ENCODE data around the gene TBC1D10B.
A peak's percentile ranks its signal among the peaks of the same experiment; 100 is the strongest.
"Not testable (repeated sequence)": the region's sequence is repeated elsewhere in the genome, so short reads cannot be mapped to it uniquely, and the experiment has no call there.

Gene TBC1D10B

GRCh38 chr16:30397056-30397455, 26.8 kb upstream of the TBC1D10B start:
- no peak for DNase-seq

DNA sequence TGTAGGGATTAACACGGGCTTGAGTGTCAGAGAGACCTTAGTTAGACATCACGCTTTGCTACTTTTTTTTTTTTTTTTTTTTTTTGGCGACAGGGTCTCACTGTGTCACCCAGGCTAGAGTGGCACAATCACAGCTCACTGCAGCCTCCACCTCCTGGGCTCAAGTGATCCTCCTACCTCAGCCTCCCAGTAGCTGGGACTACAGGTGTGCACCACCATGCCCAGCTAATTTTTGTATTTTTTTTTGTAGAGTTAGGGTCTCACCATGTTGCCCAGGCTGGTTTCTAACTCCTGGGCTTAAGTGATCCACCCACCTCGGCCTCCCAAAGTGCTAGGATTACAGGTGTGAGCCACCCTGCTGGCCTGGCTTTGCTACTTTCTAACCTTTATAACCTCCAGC, 26.3 kb upstream of the TBC1D10B start:
- DNase-seq = not testable (repeated sequence)

DNA sequence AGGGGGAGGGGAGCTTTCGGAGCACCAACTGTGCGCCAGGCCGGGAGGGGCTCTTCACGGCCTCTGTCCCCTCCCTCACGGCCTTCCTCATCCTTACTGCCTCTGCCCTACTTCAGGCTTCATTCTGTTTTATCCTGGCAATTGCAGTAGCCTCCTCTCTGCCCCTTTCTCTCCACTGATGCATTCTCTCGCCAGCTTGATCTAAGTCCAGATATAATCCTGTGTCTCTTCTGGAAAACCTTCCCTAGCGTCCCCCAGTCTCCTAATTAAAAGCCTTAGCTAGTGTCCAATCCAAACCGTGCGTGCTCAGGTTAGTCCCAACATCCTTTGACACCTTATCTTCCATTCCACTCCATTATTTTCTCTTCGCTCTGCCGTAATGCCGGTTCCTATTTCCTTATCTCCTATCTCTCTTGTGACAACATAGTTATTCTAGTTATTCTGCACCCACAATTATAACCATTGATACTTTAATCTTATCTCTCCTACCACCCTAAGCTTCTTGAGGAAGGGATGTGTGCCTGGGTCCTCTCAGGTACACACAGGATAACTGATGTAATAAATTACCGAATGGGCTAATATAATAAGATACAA, 25.8 kb upstream of the TBC1D10B start:
- no peak for DNase-seq

DNA sequence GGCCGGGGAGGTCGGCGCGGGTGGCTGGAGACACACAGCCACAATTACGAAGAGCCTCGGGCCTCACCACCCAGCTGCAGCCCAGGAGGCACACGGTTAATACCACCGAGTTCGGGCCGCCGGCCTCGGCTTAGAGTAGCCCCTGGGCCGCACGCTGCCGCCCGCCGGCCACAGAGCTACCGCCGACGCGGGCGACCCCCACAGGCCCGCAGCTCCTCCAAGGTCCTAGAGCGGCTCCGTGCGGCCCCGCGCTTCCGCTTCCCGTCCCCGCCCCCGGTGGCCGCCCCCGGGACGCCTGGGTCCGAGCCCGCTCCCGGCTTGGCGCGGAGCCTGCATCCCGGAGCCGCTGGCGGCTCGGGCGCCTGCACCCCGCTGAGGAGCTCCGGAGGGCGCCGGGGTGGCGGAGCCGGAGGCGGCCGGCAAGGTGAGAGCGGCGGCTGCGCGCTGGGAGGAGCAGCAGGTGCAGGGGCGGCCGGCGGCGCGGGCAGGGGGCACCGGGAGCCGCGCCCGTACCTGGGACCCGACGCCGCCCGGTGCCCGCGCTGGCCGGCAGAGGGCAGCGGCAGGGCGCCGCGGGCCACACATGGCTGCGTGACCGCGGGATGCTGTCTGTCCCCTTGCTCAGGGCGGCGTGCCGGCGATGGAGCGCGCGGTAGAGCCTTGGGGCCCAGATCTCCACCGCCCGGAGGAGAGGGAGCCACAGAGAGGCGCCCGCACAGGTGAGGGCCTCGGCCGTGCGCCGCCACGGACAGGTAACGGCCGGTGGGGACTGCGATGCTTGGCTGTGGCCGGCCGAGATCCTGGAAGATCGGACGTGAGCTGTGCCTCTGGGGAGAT, 25.1 kb upstream of the TBC1D10B start, which contains the start of gene ZNF48:
Gene ZNF48, plus strand, starts transcription at position 266 of the 837 bp plus-strand sequence. Its CDS starts 375 bp downstream, at position 641.
- DNase-seq = no peak

DNA sequence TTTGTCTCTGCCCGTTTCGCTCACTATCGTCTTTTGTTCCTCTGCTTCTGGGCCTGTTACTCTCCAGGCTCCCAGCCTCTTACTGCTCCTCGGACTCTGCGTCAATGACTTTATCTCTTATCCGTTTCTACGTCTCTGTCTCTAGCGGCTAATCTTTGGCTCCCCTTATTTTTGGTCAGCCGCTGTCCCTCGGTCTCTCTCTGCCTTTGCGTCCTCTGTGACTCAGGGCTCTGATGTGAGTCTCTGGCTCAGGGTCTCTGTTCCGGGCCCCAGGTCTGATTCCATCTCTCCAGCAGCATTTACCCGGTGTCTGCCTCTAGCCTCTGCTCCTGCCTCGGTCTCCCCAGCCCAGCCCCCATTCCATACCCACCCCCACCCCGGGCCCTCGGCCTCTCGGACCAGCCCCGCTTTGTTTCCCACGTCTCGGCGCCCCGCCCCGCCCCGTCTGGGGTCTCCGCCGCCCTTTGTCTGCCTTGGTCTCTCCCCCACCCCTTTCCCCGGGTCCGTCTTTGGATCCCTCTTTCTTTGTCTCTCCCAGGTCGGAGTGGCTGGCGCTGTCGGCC, 24.4 kb upstream of the TBC1D10B start:
- no peak for DNase-seq

- DNase-seq = no peak
Measured at GRCh38 chr16:30383521-30383920, 13.2 kb upstream of the TBC1D10B start.

DNA sequence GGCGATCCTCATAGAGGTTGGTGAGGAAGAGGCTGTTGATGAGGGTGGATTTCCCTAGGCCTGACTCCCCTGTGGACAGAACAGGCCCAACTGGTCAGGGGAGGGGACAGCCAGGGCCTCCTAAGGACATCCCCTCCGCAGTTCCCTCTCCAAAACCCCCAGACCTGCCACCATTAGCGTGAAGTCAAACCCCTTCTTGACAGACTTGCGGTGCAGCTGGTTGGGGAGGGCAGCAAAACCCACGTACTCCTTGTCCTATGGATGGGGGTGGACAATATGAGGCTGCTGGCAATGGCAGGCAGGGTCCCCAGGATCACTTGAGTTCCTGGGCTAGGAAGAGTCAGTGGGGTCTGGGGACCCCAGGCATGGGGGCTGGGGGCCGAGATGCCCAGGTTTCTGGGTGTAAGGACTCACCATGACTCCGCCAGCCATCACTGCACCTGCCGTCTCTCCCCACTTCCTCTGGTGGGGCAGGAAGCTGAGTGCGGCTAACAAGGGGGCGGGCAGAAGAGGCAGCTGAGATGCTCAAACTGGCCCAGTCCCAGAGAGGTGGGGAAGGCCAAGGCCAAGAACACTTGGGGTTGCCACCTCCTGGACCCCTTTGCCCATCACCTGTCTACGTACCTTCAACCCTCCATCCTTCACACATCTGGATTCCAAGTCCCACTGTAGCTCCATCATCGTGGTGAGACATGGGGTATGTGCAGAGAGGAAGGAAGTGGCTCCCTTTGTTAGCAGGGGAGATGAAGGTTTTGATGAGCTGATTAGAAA, 12.0 kb upstream of the TBC1D10B start, which contains the start of gene SEPTIN1:
Gene SEPTIN1, minus strand, starts transcription at position 451 of the 771 bp plus-strand sequence. Its CDS starts 19 bp downstream, at position 432.
- no peak for DNase-seq

- DNase-seq = no peak
Measured at GRCh38 chr16:30381291-30382041, 11.2 kb upstream of the TBC1D10B start.

- DNase-seq = no peak
Measured at GRCh38 chr16:30380803-30381208, 10.5 kb upstream of the TBC1D10B start.

DNA sequence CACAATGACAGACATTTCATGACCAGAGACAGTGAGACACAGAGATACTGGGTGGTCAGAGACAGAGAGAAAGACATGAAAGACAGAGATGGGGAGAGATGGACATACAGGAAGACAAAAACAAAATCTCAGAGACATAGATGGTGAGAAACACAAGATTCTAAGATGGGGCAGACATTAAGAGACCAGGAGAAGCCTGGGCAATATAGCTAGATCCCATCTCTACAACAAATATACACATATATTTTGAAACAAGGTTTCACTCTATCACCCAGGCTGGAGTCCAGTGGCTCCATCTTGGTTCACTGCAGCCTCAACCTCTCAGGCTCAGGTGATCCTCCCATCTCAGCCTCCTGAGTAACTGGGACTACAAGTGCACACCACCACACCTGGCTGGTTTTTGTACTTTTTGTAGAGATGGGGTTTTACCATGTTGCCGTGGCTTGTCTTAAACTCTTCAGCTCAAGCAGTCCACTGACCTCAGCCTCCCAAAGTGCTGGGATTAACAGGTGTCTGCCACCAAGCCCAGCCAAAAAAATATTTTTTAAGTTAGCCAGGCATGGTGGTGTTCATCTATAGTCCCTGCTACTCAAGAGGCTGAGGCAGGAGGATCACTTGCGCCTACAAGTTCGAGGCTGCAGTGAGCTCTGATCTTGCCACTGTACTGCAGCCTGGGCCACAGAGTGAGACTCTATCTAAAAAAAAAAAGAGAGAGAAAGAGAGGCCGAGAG, 9.9 kb upstream of the TBC1D10B start:
- DNase-seq = no peak

DNA sequence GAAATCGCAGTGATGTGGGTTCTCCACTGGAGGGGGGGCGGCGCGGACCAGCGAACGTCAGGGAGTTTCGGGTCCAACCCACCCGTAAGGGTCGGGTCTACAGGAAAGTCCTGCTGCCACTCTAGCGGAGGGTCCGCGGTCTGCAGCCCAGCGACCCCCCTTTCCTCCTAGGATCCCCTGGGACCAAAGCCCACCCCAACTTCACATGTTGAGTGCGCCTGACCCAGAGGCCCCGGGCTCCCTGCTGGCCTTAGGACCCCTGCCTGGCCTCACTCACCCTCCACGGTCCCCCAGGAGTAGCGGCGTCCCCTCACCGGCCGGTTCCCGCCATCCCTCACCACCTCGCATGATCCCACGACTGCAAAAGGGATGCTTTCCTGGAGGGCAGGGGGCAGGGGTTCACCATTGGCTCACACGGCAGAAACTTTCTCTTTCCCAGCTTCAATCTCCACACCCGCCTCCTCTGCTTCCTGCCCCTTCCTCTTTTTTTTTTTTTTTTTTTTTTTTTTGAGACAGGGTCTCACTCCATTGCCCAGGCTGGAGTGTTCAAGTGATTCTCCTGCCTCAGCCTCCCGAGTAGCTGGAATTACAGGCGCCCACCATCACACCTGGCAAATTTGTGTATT, 9.0 kb upstream of the TBC1D10B start:
- DNase-seq = no peak

DNA sequence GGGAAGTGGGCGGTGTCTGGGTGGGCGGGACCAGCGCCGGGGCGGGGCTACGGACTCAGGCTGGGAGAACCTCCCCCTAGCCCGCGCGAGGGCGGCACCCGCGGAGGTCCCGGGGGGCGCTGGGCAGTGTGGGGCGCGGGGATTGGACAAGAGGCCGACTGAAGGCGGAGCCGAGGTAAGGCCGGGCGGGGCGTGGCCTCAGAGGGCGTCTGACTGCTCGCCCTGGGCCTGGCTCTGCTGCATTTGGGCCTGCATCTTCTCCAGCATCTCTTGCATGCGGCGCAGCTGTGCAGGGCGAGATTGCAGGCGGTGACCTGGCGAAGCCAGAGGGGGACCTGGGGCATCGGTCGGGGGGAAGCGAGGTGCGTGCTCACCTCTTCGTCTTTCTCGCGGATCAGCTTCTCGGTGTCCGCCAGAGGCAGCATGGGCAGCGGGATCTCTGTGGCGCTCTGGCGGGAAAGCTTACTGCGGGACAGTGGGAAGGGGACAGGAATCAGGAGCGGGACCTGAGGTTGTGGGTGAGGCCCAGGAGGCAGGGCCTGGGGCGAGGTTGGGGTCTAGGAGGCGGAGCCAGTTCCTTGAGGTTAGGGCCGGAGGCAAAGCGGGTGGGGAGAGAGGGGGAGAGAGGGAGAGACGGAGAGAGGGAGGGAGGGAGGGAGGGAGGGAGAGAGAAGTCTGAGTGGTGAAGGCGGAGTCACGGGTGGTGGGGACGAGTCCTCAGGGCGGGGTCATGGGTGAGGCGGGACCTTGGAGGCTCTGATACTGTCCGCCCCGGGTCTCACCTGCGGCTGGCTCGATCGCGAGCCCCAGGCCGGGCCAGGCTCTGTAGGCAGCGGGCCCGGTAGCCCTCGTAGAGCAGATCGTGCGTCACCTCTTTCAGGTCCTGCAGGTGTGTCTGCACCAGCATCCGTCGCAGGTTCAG, 8.2 kb upstream of the TBC1D10B start:
- peak; percentile 48 for DNase-seq

- DNase-seq = peak; percentile 42
Measured at GRCh38 chr16:30377812-30378235, 7.5 kb upstream of the TBC1D10B start.

DNA sequence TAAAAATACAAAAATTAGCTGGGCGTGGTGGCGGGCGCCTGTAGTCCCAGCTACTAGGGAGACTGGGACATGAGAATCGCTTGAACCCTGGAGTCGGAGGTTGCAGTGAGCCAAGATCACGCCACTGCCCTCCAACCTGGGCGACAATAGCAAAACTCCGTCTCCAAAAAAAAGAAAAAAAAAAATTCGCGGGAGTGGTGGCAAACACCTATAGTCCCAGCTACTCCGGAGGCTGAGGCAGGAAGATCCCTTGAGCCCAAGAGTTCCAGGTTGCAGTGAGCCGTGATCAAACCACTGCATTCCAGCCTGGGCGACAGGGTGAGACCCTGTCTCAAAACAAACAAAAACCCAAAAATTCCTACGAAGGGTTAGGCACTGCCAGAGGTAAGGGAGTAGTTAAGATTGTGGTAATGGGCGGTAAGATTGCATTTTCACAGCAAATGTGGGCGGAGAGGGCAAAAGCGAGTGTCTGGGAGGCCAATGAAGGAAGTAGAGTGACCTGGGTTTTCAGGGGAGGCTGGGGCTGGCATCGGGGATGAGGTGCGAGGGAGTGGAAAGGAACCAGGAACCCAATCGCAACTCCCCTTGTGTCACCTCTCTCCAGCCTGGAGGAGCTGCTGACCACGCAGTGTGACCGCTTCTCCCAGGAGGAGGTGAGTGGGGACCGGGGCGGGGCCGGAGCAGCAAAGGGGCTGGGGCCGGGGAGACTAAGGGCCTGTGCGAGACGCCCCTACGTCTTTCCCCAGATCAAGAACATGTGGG, 6.9 kb upstream of the TBC1D10B start:
- DNase-seq = no peak

- DNase-seq = no peak
Measured at GRCh38 chr16:30376461-30376902, 6.2 kb upstream of the TBC1D10B start.

DNA sequence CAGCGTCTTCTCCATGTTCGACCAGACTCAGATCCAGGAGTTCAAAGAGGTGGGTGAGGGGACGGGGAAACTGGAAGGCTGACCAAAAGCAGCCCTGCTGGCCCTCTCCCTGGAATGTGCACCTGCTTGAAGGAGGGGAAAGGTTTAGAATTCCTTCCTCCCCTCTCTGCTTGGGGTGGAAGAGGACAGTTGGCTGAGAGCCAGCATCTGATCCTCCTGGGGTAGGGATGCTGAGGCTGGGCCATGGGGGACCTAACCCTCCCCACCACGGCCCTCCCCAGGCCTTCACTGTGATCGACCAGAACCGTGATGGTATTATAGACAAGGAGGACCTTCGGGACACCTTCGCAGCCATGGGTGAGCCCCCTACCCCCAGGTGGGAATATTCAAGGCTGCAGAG, 5.6 kb upstream of the TBC1D10B start:
- DNase-seq = no peak

DNA sequence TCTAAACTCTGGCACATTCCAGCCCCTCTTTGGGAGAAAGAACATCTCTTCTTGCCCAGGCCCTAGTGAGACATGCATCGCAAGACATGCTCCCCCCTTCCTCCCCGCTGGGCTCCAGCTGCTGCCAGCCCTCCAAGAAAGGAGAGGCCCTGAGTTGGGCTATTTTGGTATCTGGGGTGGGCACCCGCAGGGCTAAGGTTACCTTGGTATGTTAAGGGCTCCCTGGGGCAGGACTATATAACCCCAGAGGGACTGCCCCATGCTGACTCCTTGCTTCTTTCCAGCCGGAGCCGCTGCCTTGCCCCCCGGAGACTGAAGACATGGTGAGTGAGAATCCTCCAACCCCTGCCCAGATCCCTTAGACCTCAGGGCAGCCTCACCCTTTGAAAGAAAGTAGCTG, 4.2 kb upstream of the TBC1D10B start, which contains the start of gene MYL11:
Gene MYL11, plus strand, starts transcription at position 265 of the 400 bp plus-strand sequence. Its CDS starts 56 bp downstream, at position 321.
- DNase-seq = no peak

- DNase-seq = no peak
Measured at GRCh38 chr16:30372725-30373124, 2.4 kb upstream of the TBC1D10B start.

Data from NCI-H187 treated with DMSO at 0.1 percent for 48 hours (cell line).